ENCODE data around the gene FTO. TPM values are rescaled to one million over a fixed set of nuclear protein-coding genes. Genes with fewer than 3 reads are reported as not detected.

The FTO gene
- total RNA-seq, 1 donor from 2014 or later, result 154 TPM

GRCh38 chr16:54191163-54191562, 487.2 kb downstream of the FTO start:
- DNase-seq, result no peak

GRCh38 chr16:54191592-54191991, 487.6 kb downstream of the FTO start:
- DNase-seq, result no peak

- DNase-seq, result no peak
Observed at GRCh38 chr16:54193013-54193664, 489.2 kb downstream of the FTO start.

GRCh38 chr16:54193665-54194333, 489.8 kb downstream of the FTO start:
- DNase-seq, result no peak

- no peak for DNase-seq
Observed at GRCh38 chr16:54194334-54194743, 490.4 kb downstream of the FTO start.

GRCh38 chr16:54197758-54198157, 493.8 kb downstream of the FTO start:
- no peak for DNase-seq

GRCh38 chr16:54199487-54200160, 495.7 kb downstream of the FTO start:
- no peak for DNase-seq

- no peak for DNase-seq
Observed at GRCh38 chr16:54200161-54200534, 496.2 kb downstream of the FTO start.

GRCh38 chr16:54200720-54201119, 496.8 kb downstream of the FTO start:
- no peak for DNase-seq

GRCh38 chr16:54201200-54201599, 497.2 kb downstream of the FTO start:
- no peak for DNase-seq

Small RNA genes within 50 kb of the gene (small RNA-seq; reads per million reads assigned to genes)
- gene AC007347.2, result not detected

Other genes with a start within 250 kb of the FTO start
- 67.2 TPM for gene AKTIP, start 200.9 kb upstream of the FTO start, total RNA-seq
- gene RPGRIP1L, start 297 bp upstream of the FTO start, total RNA-seq, result 23.6 TPM

All from occipital lobe (tissue), 3 donors.